Activated CD8-positive, alpha-beta memory T cell treated with anti-CD3 and anti-CD28 coated beads, Interleukin-2, amount 50 U/mL, for 1 hour (primary cell): ENCODE measurements around the gene LAMA4.

Source experiments
- DNase-seq: peaks from one replicate; pipeline ENCODE4 v3.0.0-alpha.2; 2020; ENCODE audit errors: extremely low read depth

Gene LAMA4

GRCh38 chr6:112279031-112279935, 24.9 kb upstream of the LAMA4 start:
- no peak for DNase-seq

DNA sequence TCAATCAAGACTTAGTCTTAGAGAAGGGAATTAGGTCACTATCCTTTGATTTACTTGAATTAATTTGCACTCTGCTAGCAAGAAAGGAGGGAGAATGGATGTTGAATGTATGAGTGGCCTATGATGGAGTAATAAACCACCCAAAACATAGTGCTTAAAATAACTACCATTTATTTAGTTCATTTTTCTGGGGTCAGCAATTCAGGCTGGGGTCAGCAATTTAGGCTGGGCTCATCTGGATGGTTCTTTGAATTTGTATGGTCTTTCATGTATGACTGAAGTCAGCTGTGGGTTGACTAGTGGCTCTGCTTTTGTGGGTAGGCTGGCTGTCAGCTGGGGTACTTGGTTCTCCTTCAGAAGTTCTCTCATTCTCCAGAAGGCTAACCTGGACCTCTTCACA, 21.0 kb upstream of the LAMA4 start:
- no peak for DNase-seq

- DNase-seq: no peak
Observed at GRCh38 chr6:112274774-112275173, 20.4 kb upstream of the LAMA4 start.

- no peak for DNase-seq
Observed at GRCh38 chr6:112272799-112273198, 18.4 kb upstream of the LAMA4 start.

- DNase-seq: no peak
Observed at GRCh38 chr6:112270756-112271155, 16.4 kb upstream of the LAMA4 start.

- no peak for DNase-seq
Observed at GRCh38 chr6:112269979-112270566, 15.7 kb upstream of the LAMA4 start.

DNA sequence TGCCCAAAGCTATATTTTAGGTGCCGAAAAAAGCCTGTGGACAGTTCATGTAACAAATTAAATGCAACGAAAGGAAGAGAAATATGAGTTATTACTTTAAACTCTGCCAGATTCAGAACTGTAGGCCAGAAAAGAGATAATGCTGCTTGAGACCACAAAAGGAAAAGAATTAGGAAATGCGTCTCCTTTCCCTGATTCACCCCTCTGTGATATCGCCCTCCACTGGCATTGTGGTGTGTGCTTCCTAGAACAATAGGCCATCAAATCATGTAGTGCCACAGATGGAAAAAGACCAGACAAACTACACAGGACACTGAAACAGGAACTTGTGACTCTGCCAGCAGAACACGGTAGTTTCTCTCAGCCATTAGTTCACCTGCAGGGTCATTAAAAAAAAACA, 14.7 kb upstream of the LAMA4 start:
- DNase-seq: no peak

- DNase-seq: no peak
Observed at GRCh38 chr6:112268654-112269053, 14.3 kb upstream of the LAMA4 start.

GRCh38 chr6:112268019-112268418, 13.7 kb upstream of the LAMA4 start:
- no peak for DNase-seq

GRCh38 chr6:112266331-112266730, 12.0 kb upstream of the LAMA4 start:
- no peak for DNase-seq

- no peak for DNase-seq
Observed at GRCh38 chr6:112259337-112259675, 4.9 kb upstream of the LAMA4 start.

- no peak for DNase-seq
Observed at GRCh38 chr6:112258642-112259336, 4.4 kb upstream of the LAMA4 start.

DNA sequence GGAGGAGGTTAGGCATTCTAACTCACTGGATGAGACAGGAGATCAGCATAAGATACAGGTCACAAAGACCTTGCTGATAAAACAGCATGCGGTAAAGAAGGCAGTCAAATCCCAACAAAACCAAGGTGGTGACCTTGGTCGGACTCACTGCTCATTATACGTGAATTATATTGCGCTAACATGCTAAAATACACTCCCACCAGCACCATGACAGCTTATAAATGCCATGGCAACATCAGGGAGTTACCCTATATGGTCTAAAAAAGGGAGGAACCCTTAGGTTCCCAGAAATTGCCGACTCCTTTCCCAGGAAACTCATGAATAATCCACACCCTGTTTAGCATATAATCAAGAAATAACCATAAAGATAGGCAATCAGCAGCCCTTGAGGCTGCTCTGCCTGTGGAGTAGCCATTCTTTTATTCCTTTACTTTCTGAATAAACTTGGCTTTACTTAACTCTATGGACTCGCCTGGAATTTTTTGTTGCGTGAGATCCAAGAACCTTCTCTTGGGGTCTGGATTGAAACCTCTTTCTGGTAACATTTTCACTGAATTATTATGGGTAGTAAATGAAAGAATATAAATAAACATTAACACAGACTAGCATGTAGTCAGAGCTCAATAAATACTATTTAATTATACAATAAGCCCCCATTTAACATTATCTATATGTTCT, 3.0 kb upstream of the LAMA4 start:
- DNase-seq: no peak

- no peak for DNase-seq
Observed at GRCh38 chr6:112254921-112255320, 554 bp upstream of the LAMA4 start.

DNA sequence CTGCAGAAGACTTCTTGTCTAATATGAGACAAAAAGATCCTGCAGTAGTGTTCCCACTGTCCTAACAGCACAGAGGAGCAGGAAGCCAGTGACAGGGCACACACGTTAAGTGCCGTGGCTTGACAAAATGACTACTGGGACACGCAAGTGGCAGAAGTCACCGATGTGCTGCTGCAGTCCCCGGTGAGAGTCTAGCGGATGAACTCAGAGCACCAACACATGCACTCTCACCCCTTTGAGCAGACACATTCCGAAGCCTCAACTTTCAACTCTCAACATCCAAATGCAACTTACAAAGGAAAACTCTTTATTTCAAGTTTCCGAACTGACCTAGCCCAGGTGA, 898 bp downstream of the LAMA4 start:
- DNase-seq: no peak

- DNase-seq: no peak
Observed at GRCh38 chr6:112252571-112253497, 1.5 kb downstream of the LAMA4 start.

DNA sequence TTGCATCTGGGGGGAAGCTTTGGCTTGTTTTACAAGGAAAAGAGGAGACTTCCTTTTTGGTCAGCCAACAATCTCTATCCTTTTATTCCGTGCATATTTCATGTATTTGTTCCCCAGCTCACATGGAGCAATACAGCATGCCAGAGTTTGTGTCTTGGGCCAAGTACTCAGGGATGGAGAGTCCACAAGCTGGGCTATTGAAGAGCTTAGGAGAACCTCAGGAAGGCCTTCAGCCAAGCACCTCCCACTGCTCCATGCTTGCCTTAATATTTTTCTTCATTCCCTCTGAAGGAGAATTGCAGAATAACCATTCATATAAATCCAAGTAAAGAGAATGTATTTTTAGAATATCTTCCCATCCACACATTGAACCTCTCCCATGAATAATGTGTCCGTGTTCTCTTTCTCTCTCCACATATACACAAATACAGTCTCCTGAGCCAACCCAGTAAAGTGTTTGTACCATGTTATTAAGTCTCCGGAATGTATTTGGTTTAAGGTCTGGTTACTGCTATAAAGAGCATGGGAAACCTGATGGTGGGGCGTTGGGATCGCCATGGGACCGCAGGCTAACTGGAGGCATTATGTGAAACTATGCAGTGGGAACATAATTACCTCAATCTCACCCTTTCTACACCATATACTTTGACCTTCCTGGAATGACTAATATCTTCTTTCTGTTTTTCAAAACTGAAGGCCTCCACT, 3.0 kb downstream of the LAMA4 start:
- DNase-seq: no peak

- DNase-seq: no peak
Observed at GRCh38 chr6:112249489-112249888, 4.9 kb downstream of the LAMA4 start.

DNA sequence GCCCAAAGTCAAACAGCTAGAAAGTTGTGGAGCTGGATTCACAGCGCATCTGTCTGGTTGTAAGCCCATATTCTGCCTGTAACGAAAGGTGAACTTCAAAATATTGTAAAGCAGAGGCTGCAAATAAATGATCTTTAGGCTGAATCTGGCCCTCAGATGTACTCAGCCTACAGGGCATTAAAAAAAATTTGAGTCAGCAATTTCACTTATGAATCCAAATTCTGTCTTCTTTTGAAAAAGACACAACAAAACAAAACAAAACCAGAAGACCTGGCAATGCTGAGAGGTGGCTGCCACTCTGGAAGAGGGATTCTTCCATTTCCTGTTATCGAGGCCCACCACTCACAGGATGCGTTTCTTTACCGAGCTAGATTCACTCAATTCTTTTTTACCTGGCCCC, 7.1 kb downstream of the LAMA4 start:
- DNase-seq: no peak

- DNase-seq: no peak
Observed at GRCh38 chr6:112245511-112246203, 8.7 kb downstream of the LAMA4 start.
